Stimulated activated CD8-positive, alpha-beta memory T cell treated with anti-CD3 and anti-CD28 coated beads, Interleukin-2, amount 100 ng/mL, for 48 hours (primary cell): ENCODE measurements around the gene CDK11A.
"Not testable (repeated sequence)": the region's sequence is repeated elsewhere in the genome, so short reads cannot be mapped to it uniquely, and the experiment has no call there.

Source experiments
- DNase-seq, 2 donors: peaks; one replicate each; pipeline ENCODE4 v3.0.0-alpha.2; 2020; ENCODE audit warnings: low read depth in 2 of 2

Gene CDK11A

DNA sequence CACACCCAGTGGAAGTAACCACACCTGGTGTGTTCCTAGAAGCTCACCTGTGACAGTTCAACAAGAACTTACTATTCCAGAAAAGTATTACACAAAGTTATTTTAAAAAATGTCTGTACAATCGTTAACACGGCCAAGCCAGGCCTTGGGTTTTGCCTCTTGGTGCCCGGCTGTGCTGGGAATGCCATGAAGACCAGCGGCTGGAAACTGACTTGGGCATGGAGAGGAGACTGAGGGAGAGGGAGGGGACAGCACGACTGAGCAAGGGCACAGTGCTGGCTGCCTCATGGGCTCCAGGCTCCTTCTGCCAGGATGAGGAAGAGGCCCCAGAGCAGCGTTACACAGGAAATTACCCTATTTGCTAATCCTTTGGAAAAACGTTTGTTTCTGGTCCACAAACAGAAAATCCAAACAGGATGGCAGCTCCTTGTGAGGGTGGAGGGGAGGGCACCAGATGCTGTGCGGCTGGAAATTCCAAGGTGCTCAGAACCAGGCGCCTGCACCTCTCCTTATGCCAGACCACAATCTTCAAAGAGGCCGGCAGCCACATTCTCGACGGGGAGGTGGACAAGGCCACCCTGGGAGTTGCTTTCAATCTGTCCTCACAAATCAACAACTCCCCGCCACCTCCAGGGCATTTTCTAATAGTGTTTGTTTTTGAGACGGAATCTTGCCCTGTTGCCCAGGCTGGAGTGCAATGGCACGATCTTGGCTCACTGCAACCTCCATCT lies 61.2 kb downstream of the CDK11A start:
- not testable (repeated sequence) for DNase-seq

DNA sequence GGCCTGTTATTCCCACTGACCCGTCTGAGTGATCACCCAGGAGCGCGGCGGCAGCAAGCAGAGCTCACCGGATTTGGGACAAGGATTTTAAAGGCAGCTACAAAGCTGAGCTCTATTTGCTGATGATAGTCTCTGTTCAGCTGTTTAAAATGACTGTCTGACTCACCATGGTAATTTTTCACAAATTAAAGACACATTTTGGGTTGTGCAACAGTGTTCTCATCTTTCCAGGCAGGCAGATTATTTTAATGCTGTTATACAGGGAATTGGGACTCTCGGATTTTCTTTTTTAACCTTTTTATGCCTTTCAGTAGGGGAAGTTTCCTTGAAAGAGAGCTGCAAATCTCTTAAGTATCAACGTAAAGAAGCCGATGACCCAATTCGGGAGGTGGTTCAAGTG lies 61.8 kb downstream of the CDK11A start:
- not testable (repeated sequence) for DNase-seq

DNA sequence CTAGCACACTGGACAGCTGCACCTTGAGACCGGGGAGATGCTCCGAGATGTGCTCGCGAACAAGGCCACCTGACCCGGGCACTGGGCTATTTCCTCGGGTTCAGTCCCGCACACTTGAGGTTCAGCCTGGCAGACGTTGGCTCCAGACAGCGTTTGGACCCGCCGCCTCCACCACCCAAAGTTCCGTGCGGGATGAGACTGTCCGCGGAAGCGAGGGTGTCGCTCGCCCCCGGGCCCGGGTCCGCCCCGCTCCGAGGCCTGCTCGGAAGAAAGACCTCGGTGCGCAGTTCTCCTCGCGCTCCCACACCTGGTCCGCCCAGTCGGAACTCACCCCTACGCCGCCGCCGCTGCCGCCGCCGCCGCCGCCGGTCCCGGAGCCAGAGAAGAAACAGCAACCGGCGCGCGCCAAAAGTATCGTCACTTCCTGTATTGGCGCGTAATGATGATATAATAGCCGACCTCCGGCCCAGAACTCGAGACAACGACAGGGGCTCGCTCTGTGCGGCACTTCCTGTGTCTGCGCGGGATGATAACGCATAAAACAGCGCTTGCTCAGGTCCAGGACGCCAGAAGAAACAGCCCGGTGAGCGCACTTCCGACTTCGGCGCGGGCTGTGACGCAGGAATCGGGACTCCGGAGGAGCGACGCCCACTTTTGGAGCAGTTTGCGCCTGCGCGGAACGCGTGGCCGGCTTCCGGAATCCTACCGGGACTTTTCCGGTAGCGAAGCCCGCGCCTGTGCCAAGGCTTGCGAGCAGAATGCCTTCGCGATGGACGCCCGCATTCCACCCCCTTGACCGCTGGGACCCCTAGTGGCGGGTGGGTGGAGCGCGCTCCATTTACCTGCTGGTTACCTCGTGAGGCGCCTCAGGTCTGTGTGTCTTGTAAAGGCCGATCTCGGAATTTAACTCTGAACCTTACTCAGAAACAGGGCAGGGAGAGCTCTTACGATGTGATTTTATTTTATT lies 65.3 kb downstream of the CDK11A start, which contains the start of gene CDK11B:
Gene CDK11B (minus strand): TSS at position 422 of the 967 bp plus-strand sequence. CDS start 1,519 bp downstream, outside the sequence.
- peak; percentile 93 to 97 for DNase-seq
